Measurements from ENCODE around the gene GPR180. TPM values are rescaled to one million over a fixed set of nuclear protein-coding genes. Genes with fewer than 3 reads are reported as not detected.

Gene GPR180
- polyA plus RNA-seq, 3 donors, result 1.8 to 6.5 (median 3.3) TPM

DNA sequence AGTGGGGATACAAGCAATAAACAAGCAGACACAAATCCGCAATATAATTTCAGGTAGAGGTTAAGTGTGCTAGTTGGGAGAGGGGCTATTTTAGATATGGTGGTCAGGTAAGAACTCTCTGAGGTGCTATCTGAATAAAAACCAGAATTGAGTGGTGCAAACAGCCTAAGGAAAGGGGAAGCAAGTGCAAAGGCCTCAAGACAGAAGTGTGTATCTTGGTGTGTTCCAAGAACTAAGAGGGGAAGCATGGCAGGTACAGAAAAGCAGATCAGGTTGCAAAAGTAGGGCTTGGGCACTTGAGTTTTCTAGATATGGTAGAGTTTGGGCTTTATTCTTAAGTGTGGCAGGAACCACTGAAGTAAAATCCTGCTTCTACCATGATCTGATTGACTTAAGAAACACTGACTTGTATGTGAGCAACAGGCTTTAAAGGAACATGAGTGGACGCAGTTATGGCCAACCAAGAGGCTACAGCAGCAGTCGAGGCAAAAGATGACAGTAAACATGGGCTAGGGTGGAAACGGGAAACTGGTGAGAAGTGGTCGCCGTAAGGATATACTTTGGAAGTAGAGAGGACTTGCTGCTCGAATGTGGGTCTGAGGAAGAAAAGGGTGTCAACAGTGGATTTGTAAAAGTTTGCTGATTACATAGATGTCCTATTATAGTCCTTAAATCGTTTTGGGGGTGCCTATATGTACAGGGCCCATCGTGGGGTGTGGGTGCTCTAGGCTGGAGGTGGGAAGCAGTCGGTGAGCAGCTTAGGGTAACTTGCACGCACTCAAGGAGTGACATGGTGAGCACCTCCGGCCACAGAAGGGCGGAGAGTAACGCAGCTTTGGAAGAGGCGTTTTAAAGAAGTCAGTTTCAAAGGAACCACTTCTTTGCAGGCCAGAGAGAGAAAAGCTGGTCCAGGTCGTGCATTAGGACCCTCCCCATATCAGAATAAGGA, 6.4 kb upstream of the GPR180 start:
- 6 to 9% (median 8%) methylated on average over 16 of the region's 16 CpGs for WGBS, 3 donors

DNA sequence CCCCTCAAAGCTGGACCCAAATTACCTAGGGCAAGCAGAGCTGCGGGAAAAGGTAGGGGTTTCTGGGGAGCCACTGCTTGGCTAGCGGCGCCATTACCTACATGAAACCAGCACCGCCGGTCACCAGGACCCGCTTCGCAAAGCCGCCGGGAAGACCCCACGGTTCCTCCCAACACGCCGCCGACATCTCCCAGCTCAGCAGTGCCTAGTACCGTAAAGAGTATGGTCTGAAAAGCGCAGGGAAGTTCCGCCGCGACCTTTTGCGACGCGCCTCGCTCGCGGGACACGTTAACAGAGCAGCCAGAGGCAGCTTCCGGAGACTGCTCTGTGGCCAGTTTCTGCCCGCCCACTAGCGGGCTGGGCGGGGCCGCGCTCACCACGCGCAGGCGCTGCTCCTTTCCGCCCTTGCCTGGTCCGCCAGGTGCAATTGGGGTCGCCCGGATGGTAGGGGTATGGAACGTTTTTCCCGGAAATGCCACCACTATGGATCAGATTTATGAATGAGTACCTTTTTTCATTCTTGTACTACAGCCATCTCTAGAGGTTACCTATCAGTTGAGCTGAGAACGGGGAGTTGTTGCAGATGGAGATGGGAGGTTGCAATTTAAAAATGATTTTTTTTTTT, 5.6 kb upstream of the GPR180 start, which contains the start of gene TGDS:
Gene TGDS, minus strand, starts transcription at position 203 of the 625 bp plus-strand sequence. Its CDS starts 16 bp downstream, at position 187.
- no peak within 1 kb of the TSS for H3K27ac ChIP-seq (ENCODE audit: low read depth, low read length)
- whole genome bisulfite sequencing, 3 donors, result 0 to 1% (median 0%) methylated on average over 41 of the region's 41 CpGs

More for the DNA sequence above, 6.4 kb upstream of the GPR180 start:
- H3K27ac ChIP-seq (ENCODE audit: low read depth, low read length), result no peak overlapping the region

DNA sequence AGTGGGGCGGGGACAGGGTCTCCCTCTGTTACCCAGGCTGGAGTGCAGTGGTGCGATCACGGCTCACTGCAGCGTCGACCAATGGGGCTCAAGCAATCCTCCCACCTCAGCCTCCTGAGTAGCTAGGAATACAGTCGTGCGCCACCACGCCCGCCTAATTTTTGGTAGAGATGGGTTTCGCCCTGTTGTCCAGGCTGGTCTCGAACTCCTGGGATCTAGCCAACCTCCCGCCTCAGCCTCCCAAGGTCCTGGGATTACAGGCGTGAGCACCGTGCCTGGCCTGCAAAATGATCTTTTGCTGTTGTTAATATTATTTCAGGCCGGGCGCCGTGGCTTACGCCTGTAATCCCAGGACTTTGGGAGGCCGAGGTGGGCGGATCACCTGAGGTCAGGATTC, 5.1 kb upstream of the GPR180 start:
- no peak overlapping the region for H3K27ac ChIP-seq (ENCODE audit: low read depth, low read length)
- 68 to 72% (median 70%) methylated on average over 20 of the region's 20 CpGs for WGBS, 3 donors

DNA sequence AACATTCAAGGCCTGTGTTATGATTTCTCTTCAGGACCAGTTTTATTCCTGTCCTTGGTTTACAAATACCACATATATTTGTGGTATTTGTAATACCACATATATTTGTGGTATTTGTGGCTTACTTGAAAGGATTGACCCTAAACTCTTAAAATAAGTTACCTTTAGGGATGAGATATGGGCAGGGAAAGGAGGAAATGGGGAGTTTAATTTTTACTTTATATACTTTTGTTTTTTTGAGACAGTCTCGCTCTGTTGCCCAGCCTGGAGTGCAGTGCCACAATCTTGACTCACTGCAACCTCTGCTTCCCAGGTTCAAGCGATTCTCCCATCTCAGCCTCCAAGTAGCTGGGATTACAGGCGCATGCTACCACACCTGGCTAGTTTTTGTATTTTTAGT, 3.4 kb upstream of the GPR180 start:
- H3K27ac ChIP-seq (ENCODE audit: low read depth, low read length), result no peak overlapping the region
- WGBS, 3 donors, result 98 to 100% (median 98%) methylated on average over 3 of the region's 3 CpGs

DNA sequence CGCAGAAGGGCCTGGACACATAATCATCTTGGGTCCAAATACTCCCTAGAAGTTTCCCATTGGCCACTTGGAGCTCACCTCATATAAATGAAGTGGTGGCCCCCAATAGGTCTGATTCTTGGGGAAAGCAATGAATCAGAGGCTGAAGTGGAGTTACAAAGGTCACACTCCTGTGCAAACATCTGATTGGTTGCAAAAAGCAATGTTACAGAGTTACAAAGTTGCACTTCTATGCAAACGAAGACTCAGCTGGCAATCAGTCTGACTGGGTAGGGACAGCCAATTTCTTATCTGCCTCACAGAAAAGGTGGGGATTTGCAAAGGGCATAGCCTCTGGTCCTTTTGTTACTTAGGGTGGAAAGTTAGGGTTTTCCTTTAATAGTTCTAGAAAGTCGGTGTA, 1.8 kb upstream of the GPR180 start:
- H3K27ac ChIP-seq (ENCODE audit: low read depth, low read length), result no peak overlapping the region
- WGBS, 3 donors, result 83 to 93% (median 90%) methylated on average over 3 of the region's 3 CpGs

DNA sequence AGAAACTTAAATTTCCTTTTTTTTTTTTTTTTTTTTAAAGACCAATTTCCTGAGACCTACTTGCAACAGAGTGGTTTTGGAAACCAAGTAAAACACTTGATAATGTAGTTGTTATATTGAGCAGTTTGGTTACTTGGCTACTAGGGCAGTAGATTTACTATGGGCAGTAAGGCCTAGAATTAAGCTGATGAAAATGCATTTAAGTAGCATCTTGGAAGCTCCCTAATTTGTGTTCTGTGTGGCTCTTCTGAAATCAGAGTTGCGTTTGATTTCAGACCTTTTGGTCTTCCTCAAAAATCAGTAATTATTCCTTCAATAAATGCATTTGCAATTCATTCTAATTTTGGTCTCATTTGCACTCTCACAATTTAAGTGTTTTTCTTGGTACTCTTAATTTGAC, 810 bp downstream of the GPR180 start:
- no peak overlapping the region for H3K27ac ChIP-seq (ENCODE audit: low read depth, low read length)
- WGBS, 3 donors, result 33 to 48% (median 39%) methylated on average over 1 of the region's 1 CpG

DNA sequence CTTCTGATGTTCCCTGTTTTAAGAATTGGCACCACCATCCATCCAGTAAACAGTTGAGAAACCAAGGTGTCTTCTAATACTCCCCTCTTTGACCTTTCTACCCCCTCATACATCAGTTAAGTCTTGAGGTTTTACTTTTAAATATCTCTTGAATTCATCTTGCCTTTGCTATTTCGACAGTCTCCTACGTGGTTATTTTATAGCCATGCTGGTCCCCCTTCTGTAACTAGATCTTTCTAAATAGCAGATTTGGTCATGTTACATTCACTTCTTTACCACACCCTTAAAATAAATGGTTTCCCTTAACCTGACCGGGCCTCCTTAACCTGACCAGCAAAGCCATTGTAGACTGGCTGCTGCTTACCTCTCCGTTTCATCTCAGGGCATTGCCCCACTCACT, 5.4 kb downstream of the GPR180 start:
- 84 to 86% (median 84%) methylated on average over 4 of the region's 4 CpGs for WGBS, 3 donors
- H3K27ac ChIP-seq (ENCODE audit: low read depth, low read length), result no peak overlapping the region

DNA sequence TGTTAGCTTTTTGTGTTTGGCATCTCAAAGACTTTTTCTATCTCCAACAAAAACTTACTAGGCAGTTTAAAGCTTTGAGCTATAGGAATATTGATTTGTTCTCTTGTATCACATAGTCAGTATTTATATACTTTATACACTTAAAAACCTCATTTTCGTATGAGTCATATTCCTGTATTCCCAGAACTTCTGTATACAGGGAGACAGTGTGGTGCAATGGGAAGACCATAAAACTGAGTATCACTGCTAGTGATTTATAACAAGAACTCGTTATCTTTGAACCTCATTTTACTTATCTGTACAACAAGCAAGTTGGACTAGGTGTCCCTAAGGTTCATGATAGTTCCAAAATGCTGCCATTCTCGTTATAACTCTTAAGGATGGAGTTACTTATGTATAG, 6.3 kb downstream of the GPR180 start:
- H3K27ac ChIP-seq (ENCODE audit: low read depth, low read length), result no peak overlapping the region
- 70 to 82% (median 81%) methylated on average over 3 of the region's 3 CpGs for WGBS, 3 donors

DNA sequence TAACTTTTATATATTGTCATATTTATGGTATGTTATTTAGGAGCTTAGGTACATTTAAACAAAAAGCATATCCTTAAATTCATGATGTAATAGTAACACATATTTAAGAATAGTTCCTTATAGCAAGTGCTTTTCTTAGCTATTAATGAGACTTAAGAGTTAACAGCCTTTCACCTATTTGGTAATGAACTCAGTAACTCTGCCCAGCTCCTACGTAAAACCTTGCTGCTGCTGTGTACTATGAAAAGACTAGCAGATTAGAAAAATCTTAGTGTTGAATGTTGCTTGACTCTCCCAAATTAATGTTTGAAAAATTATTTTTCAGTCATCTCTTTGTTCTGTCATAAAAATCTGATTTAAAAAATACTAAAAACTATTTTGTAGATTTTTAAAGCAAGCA, 6.9 kb downstream of the GPR180 start:
- WGBS, 3 donors, result 38 to 69% (median 46%) methylated on average over 1 of the region's 1 CpG
- no peak overlapping the region for H3K27ac ChIP-seq (ENCODE audit: low read depth, low read length)

DNA sequence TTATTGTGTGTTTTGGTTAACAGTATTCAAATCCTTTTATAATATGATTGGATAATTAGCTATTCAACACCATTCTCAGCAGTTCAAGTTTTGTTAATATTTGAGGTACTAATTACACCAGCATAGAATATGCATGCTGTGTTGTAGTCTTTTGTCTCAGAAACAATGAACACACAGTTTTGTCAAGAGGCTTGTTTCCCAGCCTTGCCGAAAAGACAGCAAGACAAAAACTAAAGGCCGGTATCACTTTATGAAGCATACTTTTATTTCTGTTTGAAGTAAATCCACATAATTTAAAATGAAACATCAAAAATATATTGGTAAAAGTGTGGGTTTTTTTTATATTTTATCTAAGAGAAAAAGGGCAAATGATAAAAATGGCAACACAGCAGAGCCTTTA, 7.5 kb downstream of the GPR180 start:
- 83 to 93% (median 87%) methylated on average over 2 of the region's 2 CpGs for WGBS, 3 donors
- H3K27ac ChIP-seq (ENCODE audit: low read depth, low read length), result no peak overlapping the region

DNA sequence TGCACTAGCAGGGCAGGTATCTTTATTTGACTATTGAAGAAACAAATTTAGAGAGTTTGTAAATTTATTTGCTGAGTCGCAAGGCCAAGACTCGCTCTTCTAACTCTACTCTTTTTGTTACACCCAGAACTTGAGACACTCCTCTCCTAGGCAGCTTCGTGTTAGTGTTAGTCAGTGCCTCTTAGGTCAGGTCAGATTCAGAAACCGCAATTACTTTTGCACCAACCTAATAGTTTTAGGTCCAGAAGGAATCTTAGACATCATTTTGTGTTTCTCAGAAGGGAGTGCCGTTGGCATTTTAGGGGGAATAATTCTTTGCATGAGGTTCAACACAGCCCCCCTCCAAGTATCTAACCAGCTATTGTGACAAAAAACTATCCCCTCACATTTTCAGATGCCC, 8.8 kb downstream of the GPR180 start:
- 95 to 96% (median 95%) methylated on average over 5 of the region's 5 CpGs for WGBS, 3 donors

DNA sequence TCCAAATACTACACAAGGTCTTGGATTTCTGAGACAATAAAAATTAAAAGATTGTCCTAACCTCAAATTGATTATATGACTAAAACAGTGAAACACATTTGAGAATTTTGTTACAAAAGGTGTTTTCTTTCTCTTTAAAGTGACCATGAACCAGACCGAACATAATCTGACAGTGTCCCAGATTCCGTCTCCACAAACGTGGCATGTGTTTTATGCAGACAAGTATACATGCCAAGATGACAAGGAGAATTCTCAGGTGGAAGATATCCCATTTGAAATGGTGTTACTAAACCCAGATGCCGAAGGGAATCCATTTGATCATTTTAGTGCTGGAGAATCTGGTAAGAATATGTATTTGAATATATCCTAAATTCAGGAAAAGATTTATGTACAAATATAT, 10.4 kb downstream of the GPR180 start:
- no peak overlapping the region for H3K27ac ChIP-seq (ENCODE audit: low read depth, low read length)
- 59 to 87% (median 87%) methylated on average over 4 of the region's 4 CpGs for WGBS, 3 donors

More for the DNA sequence above, 8.8 kb downstream of the GPR180 start:
- no peak overlapping the region for H3K27ac ChIP-seq (ENCODE audit: low read depth, low read length)

DNA sequence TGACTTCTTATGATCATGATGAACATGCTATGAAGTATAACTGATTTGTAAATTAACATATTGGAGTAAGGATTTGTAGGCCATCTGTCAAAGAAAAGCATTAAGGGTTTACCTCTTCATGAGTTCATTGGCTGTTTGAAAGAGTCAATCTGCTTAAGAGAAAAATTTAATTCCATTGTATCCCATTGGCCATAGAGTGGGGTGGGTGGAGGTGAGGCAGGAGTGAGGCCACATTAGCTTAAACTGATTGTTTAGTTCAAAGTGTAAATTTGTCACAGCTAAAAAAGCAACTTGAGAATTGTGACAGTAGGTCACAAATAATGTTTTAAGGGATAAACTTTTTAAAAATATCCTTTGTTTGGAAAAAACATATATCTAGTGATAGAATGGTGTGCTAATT, 11.4 kb downstream of the GPR180 start:
- H3K27ac ChIP-seq (ENCODE audit: low read depth, low read length), result no peak overlapping the region

DNA sequence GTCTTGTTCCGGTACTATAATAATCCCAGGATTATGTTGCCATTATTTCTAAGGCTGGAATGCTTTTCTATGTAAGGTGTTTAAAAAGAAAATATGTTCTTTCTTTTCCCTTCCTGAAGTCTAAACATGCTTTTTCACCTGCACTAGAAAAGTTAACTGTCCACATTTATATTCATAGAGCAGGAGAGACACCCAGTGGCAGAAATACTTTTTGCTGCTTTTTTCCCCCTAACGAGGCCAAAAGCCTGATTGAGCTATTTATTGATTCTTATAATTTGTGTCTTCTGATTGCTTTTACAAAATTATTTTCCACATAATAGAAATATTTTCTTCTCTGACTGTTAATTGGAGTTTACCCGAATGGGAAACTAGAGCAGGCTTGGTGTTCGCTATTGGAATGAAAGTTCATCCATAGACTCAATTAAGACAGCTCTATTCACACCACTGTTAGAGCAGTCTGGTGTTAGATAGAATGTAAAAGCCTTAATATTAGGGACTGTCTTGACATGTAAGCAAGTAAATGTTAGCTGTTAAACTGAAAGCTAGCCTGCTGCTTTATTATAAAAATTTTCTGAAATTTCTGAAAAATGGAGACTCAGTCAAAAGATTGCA, 15.8 kb downstream of the GPR180 start:
- WGBS, 3 donors, result 52 to 67% (median 62%) methylated on average over 4 of the region's 4 CpGs
- no peak overlapping the region for H3K27ac ChIP-seq (ENCODE audit: low read depth, low read length)

DNA sequence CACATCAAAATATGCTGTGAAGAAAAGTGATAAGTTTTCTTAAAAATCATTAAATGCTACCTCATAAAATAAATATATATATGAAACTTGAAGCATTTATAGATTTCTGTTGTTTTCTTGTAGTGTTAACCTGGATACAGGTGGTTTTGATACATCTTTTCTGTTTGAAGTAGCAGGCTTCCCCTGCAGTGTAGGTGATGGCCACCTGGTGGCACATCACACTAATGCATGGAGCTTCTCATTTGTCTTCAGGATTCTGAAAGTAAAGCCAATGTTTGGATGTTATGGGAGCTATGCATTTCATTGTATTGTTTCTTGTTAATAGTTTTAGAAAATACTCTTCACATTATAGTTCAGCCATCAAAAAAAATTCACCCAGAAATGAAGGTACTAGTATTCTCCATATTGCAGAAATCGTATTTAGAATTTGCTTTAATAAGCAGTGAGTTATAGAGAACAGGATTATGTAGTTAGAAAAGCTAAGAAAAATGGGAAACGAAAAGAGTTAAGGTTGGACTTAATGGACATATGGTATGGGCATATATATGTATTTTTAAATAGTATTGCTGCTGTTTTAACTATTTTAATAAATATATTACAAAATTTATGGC, 18.7 kb downstream of the GPR180 start:
- H3K27ac ChIP-seq (ENCODE audit: low read depth, low read length), result no peak overlapping the region
- WGBS, 3 donors, result 76 to 90% (median 89%) methylated on average over 2 of the region's 2 CpGs

DNA sequence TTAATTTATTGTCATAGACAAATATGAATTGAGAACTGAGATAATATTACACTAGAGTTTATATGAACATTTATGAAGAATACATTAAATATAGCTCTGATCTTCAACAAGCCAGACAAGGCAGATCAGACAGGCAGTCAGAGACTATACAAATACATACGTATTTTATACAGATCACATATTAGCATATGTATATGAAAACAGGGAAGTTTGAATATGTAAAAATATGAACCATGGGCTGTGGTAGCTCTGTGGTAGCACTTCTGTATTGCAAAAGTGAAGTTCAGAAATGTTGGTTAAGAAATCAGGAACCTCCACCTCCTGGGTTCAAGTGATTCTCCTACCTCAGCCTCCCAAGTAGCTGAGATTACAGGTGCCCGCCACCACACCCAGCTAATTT, 20.7 kb downstream of the GPR180 start:
- 91 to 93% (median 92%) methylated on average over 2 of the region's 2 CpGs for WGBS, 3 donors
- H3K27ac ChIP-seq (ENCODE audit: low read depth, low read length), result no peak overlapping the region

DNA sequence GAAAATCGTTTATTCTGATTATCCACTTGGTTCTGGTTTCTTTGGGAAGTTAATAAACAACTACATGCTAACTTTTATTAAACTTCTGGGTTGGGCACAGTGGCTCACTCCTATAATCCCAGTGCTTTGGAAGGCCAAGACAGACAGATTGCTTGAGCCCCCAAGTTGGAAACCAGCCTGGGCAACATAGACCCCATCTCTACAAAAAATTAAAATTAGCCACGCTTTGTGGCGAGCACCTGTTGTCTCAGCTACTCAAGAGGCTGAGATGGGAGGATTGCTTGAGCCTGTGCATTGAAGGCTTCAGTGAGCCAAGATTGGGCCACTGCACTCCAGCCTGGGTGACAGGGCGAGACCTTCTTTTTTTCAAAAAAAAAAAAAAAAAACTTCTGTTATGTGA, 21.7 kb downstream of the GPR180 start:
- H3K27ac ChIP-seq (ENCODE audit: low read depth, low read length), result no peak overlapping the region
- WGBS, 3 donors, result 68 to 88% (median 83%) methylated on average over 4 of the region's 4 CpGs

DNA sequence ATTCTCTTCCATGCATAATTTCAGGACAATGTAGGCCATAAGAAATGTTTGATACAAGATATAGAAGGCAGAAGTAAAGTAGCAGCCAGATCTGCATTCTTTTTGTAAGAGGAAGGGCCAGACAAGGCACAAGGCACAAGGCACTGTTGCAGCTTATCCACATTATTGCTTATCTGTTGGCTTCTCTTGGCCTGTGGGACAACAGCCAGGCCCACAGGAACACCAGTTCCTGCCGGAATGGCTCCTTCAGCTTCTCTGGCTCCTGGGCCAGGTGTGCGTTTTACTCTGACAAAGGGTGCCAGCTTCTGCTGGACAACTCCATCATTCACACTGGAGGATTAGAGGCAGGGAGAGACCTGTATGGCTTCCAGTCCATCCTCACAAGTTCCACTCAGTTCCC, 29.2 kb downstream of the GPR180 start:
- no peak overlapping the region for H3K27ac ChIP-seq (ENCODE audit: low read depth, low read length)
- WGBS, 3 donors, result 30 to 89% (median 87%) methylated on average over 2 of the region's 2 CpGs
